Lower leg skin (tissue), 4 donors: ENCODE measurements around the gene HIGD1C. TPM values are rescaled to one million over a fixed set of nuclear protein-coding genes. Genes with fewer than 3 reads are reported as not detected.
"Not testable (repeated sequence)": the region's sequence is repeated elsewhere in the genome, so short reads cannot be mapped to it uniquely, and the experiment has no call there.

Experiments
- DNase-seq, 2 donors: peaks; one replicate each; pipeline ENCODE4 v3.0.0-alpha.2; 2019; ENCODE audit warnings: low spot score in 2 of 2
- H3K4me3 ChIP-seq: fragments of 200-600 bp; sonication (generic); 2 replicates; pipeline ENCODE4 v1.5.1; 2017; ENCODE audit warnings: mild to moderate bottlenecking, low read depth; ENCODE audit not compliant: poor library complexity, severe bottlenecking
- POLR2A ChIP-seq, 2 donors: fragments of 450-650 bp; IDR thresholded peaks; one replicate each; pipeline ENCODE4 v1.6.1; 2016 to 2017; ENCODE audit warnings: antibody characterized with exemption in 2 of 2, mild to moderate bottlenecking in 1 of 2, moderate library complexity in 1 of 2
- WGBS, 2 donors: methylation state at CpG; one replicate each; pipeline ENCODE4 v1.1.5; 2018; 5-methylcytosine and 5-hydroxymethylcytosine counted together
- intact Hi-C: fragments of 100-400 bp; cut with DNase I; formaldehyde crosslinking; loops from one replicate; pipeline ENCODE4 v1.15.0; 2023; ENCODE audit warnings: low total_unique reads
- total RNA-seq, 4 donors: library from RNA; depleted of rRNA; stranded (reverse); fragments of >200 nt; gene quantifications; one replicate each; pipeline ENCODE4 v1.1.0, GENCODE V29; 2016
- TF ChIP-seq, protein P1 (sequence below), 3 donors: fragments of 450-650 bp; IDR thresholded peaks; one replicate each; pipeline ENCODE4 v1.5.1; 2016; ENCODE audit warnings: antibody characterized with exemption in 3 of 3, mild to moderate bottlenecking in 3 of 3, moderate library complexity in 2 of 3

HIGD1C gene
- total RNA-seq, 4 donors from 2014 or later: not detected

DNA sequence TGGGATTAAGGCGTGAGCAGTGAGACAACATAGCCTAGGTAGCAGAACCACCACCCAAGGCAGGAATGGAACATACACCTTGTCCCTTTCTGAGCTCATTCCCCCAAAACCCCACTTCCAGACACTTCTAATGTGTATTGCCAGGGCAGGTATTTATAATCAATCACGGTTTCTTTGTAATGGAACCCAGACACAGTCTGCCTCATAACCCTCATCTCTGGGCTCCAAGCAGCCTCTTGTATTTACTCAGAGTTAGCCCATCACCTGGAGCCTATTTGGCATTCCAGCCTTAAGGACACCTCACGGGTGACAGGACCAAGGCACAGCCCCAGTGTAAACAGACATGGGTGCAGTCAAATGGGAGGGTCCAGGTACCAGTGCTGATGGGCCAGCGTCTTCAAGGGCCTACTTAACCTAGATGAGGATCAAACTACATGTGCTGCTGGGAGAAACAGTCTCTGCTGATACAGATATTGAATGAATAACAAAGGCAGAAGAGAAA, 2.5 kb upstream of the HIGD1C start:
- intact Hi-C loops: no loop called here
- WGBS, 2 donors: 85 to 88% methylated on average over 4 of the region's 4 CpGs
- DNase-seq: no peak
- H3K4me3 ChIP-seq: no peak overlapping the region
- TF ChIP-seq, protein P1, sequence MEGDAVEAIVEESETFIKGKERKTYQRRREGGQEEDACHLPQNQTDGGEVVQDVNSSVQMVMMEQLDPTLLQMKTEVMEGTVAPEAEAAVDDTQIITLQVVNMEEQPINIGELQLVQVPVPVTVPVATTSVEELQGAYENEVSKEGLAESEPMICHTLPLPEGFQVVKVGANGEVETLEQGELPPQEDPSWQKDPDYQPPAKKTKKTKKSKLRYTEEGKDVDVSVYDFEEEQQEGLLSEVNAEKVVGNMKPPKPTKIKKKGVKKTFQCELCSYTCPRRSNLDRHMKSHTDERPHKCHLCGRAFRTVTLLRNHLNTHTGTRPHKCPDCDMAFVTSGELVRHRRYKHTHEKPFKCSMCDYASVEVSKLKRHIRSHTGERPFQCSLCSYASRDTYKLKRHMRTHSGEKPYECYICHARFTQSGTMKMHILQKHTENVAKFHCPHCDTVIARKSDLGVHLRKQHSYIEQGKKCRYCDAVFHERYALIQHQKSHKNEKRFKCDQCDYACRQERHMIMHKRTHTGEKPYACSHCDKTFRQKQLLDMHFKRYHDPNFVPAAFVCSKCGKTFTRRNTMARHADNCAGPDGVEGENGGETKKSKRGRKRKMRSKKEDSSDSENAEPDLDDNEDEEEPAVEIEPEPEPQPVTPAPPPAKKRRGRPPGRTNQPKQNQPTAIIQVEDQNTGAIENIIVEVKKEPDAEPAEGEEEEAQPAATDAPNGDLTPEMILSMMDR (IDR thresholded peaks at IDR 0.05): no peak
- TF ChIP-seq POLR2A (IDR thresholded peaks at IDR 0.05): no peak

DNA sequence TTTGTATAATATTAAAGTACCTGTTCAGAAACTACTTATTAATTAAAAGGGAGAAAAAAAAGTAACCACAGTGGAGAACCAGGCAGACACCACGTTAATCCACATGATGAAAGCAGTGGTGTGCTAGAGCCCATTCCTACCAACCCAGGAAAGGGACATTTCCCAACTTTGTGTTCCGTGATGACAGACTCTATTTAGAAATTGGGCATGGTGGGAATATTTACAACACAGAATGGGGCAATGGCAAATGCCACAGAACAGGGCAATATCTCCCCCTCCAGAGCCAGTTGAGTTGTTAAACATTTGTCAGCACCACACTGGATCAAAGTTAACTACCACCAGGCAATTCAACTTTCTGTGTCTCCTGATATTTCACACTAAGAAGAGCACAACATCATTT, 1.2 kb upstream of the HIGD1C start:
- TF ChIP-seq, protein P1 (IDR thresholded peaks at IDR 0.05): no peak
- no peak for TF ChIP-seq POLR2A (IDR thresholded peaks at IDR 0.05)
- intact Hi-C loops: no loop called here
- H3K4me3 ChIP-seq: no peak overlapping the region
- WGBS, 2 donors: 85 to 91% methylated on average over 2 of the region's 2 CpGs
- no peak for DNase-seq

DNA sequence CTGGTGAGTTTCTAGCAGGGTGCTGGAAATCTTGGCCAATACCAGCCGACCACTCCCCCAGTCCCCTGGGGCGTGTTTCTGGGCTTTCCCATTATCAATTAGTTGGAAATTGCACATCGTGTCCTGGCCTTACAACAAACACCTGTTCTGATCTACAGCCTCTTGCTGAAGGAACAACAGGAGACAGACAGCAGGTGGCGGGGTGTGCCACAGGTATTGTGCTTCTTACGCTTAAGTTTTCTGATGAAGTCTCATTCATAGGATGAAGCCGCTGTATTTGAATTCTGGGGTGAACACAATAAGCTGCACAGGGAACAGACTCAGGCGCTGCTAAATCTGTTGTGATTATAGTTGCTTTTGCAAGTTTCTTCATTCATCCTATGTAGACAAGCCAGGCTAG, 703 bp downstream of the HIGD1C start:
- no peak overlapping the region for H3K4me3 ChIP-seq
- intact Hi-C loops: no loop called here
- 76 to 85% methylated on average over 7 of the region's 7 CpGs for WGBS, 2 donors
- TF ChIP-seq, protein P1 (IDR thresholded peaks at IDR 0.05): no peak
- no peak for TF ChIP-seq POLR2A (IDR thresholded peaks at IDR 0.05)
- DNase-seq: no peak

DNA sequence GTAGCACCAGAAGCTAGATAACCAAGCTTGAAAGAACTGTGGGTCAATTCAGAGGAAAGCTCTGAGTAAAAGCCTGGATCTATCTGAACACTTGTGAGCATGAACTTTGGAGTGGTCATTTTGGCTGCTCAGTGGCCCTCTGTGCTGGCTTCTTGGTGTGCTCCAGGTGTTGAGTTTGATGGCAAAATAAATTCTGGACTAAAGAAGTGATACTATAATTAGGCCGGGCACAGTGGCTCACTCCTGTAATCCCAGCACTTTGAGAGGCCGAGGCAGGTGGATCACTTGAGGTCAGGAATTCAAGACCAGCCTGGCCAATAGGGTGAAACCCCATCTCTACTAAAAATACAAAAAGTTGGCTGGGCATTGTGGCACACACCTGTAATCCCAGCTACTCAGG, 2.4 kb downstream of the HIGD1C start:
- H3K4me3 ChIP-seq, DNase-seq, intact Hi-C loops: not testable (repeated sequence)
- WGBS, 2 donors: 90 to 93% methylated on average over 2 of the region's 2 CpGs

DNA sequence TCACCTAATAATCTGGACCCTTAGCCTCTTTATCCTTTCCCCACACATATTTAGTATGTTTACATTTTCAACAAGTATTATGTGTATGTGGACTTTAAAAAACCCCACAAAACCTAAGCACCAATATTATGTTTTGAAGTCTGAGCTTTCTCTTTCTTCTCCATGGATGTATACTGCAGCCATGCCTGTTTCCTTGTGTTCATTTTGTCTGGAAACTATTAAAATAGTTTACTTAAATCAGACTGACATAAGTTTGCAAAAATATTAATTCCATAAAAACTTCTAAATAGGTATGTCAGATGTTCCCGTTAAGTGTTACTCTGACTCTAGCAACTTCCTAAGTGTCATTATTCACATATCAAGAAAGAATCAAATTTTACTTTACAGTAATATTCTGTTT, 2.9 kb downstream of the HIGD1C start:
- DNase-seq: no peak
- 81 to 93% methylated on average over 1 of the region's 1 CpG for WGBS, 2 donors
- intact Hi-C loops: no loop called here
- TF ChIP-seq, protein P1 (IDR thresholded peaks at IDR 0.05): no peak
- TF ChIP-seq POLR2A (IDR thresholded peaks at IDR 0.05): no peak
- no peak overlapping the region for H3K4me3 ChIP-seq

DNA sequence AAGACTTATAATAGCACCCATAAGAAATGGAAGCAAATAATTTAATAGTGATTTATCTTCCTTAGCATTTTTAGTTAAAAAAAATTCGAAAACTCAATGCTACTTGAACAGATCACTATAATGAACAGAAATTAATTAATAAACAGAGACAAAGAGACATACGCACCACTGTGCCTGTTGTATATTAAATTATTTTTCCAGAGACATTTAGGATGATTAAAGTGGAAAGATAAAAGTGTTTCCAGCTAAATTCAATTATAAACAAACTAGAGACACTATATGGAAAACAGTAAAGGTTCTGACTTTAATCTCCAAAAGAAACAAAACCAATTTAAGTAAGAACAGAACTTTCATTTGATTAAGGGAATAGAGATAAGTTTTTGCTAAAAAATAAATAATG, 3.4 kb downstream of the HIGD1C start:
- DNase-seq: no peak
- WGBS, 2 donors: 58 to 65% methylated on average over 2 of the region's 2 CpGs
- intact Hi-C loops: no loop called here
- no peak for TF ChIP-seq POLR2A (IDR thresholded peaks at IDR 0.05)
- TF ChIP-seq, protein P1 (IDR thresholded peaks at IDR 0.05): no peak
- no peak overlapping the region for H3K4me3 ChIP-seq
